Smooth muscle cell (in vitro differentiated cells): Measurements from ENCODE around the gene ZFC3H1. TPM values are rescaled to one million over a fixed set of nuclear protein-coding genes. Genes with fewer than 3 reads are reported as not detected.

Source experiments
- DNase-seq: peaks from one replicate; lab custom pipeline; 2025; ENCODE audit not compliant: unreplicated experiment; lab: John Stamatoyannopoulos, UW
- H2AFZ ChIP-seq: fragments of 200-600 bp; sonication (generic); 2 replicates; pipeline ENCODE4 v1.6.0; 2016; ENCODE audit warnings: antibody characterized with exemption, low read depth, mild to moderate bottlenecking
- H3F3A ChIP-seq: fragments of 200-600 bp; sonication (generic); 2 replicates; pipeline ENCODE4 v1.6.0; 2017; ENCODE audit warnings: antibody characterized with exemption, low read depth
- H3K27ac ChIP-seq: fragments of 200-600 bp; sonication (generic); 2 replicates; pipeline ENCODE4 v1.5.1; 2016; ENCODE audit warnings: low read depth, mild to moderate bottlenecking
- H3K27me3 ChIP-seq: fragments of 200-600 bp; sonication (generic); 2 replicates; pipeline ENCODE4 v1.6.1; 2016; ENCODE audit warnings: low read depth, mild to moderate bottlenecking
- H3K36me3 ChIP-seq: fragments of 200-600 bp; sonication (generic); 2 replicates; pipeline ENCODE4 v1.5.1; 2016; ENCODE audit warnings: low read depth
- H3K4me1 ChIP-seq: fragments of 200-600 bp; sonication (generic); 2 replicates; pipeline ENCODE4 v1.5.1; 2016; ENCODE audit warnings: low read depth
- H3K4me2 ChIP-seq: fragments of 200-600 bp; sonication (generic); 2 replicates; pipeline ENCODE4 v1.6.0; 2016; ENCODE audit warnings: mild to moderate bottlenecking
- H3K4me3 ChIP-seq: fragments of 200-600 bp; sonication (generic); 2 replicates; pipeline ENCODE4 v1.5.1; 2016; ENCODE audit warnings: mild to moderate bottlenecking
- H3K79me2 ChIP-seq: fragments of 200-600 bp; sonication (generic); 2 replicates; pipeline ENCODE4 v1.6.0; 2016; ENCODE audit warnings: low read depth, mild to moderate bottlenecking
- H3K9ac ChIP-seq: fragments of 200-600 bp; sonication (generic); 2 replicates; pipeline ENCODE4 v1.6.0; 2016; ENCODE audit warnings: low read depth
- H3K9me3 ChIP-seq: fragments of 200-600 bp; sonication (generic); replicated peaks from 2 replicates; pipeline ENCODE4 v1.5.1; 2016; ENCODE audit warnings: low read depth
- H4K20me1 ChIP-seq: fragments of 200-600 bp; sonication (generic); 2 replicates; pipeline ENCODE4 v1.6.0; 2016; ENCODE audit warnings: low read depth
- WGBS: methylation state at CpG from one replicate; pipeline ENCODE4 v1.1.7; 2016; ENCODE audit warnings: low lambda C conversion rate; 5-methylcytosine and 5-hydroxymethylcytosine counted together
- polyA plus RNA-seq: library from polyadenylated mRNA; unstranded; fragments of >200 nt; fragmentation: Nextera tagmentation; extraction: Ambion mirVana; gene quantifications from 2 replicates; pipeline ENCODE4 v1.2.1, GENCODE V29; 2016
- total RNA-seq: library from RNA; depleted of rRNA; stranded (reverse); fragments of >200 nt; gene quantifications from 2 replicates; pipeline ENCODE4 v1.2.3, GENCODE V29; 2014
- TF ChIP-seq, protein P1 (sequence below): fragments of 200-600 bp; sonication (generic); IDR thresholded peaks from 2 replicates; pipeline ENCODE4 v1.5.1; 2017; ENCODE audit warnings: borderline replicate concordance, mild to moderate bottlenecking, antibody characterized with exemption; ENCODE audit not compliant: insufficient read depth, poor library complexity, severe bottlenecking

Gene ZFC3H1
- total and polyA plus RNA-seq, 2 experiments from 2014 or later = 17.5 to 52.9 TPM

DNA sequence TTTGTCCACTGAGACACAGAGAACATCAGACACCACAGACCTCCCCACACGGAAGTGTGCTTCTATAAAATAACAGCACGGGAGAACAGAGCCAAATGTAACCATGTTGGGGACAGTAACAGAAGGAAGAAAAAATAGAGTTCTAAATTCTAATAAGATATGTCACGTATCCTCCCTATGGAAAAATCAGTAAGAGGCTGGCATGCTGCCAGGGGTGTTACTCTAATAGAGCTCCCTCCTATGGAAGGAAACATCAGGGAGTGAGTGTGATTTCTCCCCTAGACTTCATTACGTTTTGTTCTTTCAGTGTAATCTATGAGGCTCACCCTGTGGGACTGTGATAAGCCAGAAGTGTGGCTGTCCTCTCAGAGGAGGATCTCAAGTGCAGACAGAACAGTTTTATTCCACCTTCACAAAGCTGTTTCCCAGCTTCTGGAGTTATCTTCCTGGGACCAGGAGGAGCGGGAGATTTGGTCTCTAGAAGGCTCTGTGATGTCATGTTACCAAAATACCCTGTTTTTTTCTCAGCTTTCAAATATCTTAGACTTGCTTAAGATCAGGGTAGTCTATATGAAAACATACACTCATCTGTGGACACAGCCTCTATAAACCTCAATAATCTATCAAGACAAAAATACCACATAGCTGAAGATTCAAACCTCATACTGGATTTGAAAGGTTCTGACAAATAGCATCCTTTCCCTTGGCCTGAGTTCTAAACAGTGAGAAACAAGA is 69.3 kb downstream of the ZFC3H1 start:
- Histone ChIP-seq H4K20me1 (no peaks in the 10 kb centered on the region), H3K9me3 (no peaks in the 10 kb centered on the region), H3K79me2 (no peaks in the 10 kb centered on the region), H2AFZ (no peak overlapping the region), H3K36me3 (no peaks in the 10 kb centered on the region), H3K27ac (no peak overlapping the region), H3K4me3 (no peak overlapping the region), H3K9ac (no peak overlapping the region), H3K27me3 (no peaks in the 10 kb centered on the region), H3K4me1 (no peaks in the 10 kb centered on the region), H3K4me2 (no peak overlapping the region), H3F3A (no peaks in the 10 kb centered on the region)
- WGBS = 72% methylated on average over 5 of the region's 5 CpGs
- TF ChIP-seq, protein P1, sequence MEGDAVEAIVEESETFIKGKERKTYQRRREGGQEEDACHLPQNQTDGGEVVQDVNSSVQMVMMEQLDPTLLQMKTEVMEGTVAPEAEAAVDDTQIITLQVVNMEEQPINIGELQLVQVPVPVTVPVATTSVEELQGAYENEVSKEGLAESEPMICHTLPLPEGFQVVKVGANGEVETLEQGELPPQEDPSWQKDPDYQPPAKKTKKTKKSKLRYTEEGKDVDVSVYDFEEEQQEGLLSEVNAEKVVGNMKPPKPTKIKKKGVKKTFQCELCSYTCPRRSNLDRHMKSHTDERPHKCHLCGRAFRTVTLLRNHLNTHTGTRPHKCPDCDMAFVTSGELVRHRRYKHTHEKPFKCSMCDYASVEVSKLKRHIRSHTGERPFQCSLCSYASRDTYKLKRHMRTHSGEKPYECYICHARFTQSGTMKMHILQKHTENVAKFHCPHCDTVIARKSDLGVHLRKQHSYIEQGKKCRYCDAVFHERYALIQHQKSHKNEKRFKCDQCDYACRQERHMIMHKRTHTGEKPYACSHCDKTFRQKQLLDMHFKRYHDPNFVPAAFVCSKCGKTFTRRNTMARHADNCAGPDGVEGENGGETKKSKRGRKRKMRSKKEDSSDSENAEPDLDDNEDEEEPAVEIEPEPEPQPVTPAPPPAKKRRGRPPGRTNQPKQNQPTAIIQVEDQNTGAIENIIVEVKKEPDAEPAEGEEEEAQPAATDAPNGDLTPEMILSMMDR = no peak
- DNase-seq = no peak

DNA sequence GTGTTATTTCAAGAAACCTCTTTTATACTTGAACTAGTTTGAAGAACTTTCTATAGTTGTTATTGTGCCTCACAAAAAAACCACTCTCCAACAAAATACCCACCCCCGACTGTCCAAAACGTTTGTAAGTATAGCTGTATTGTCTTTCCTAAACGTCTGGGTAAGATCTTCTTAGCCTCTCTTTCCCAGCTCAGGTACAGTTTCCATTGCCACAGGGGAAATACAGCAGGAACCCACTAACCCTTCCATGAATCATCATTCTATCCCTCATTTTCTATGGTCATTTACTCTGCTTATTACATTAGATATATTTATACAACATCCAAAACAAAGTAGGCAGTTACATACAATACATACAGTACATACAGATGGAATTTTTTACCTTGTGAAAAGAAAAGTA is 70.8 kb downstream of the ZFC3H1 start:
- Histone ChIP-seq H3K9ac (no peak overlapping the region), H3K9me3 (no peaks in the 10 kb centered on the region), H3K27ac (no peak overlapping the region), H2AFZ (no peak overlapping the region), H3K4me1 (no peaks in the 10 kb centered on the region), H4K20me1 (no peaks in the 10 kb centered on the region), H3K36me3 (no peaks in the 10 kb centered on the region), H3K4me2 (no peak overlapping the region), H3K79me2 (no peaks in the 10 kb centered on the region), H3K4me3 (no peak overlapping the region), H3K27me3 (no peaks in the 10 kb centered on the region), H3F3A (no peaks in the 10 kb centered on the region)
- TF ChIP-seq, protein P1 = no peak
- no peak for DNase-seq
- 61% methylated on average over 3 of the region's 3 CpGs for WGBS

DNA sequence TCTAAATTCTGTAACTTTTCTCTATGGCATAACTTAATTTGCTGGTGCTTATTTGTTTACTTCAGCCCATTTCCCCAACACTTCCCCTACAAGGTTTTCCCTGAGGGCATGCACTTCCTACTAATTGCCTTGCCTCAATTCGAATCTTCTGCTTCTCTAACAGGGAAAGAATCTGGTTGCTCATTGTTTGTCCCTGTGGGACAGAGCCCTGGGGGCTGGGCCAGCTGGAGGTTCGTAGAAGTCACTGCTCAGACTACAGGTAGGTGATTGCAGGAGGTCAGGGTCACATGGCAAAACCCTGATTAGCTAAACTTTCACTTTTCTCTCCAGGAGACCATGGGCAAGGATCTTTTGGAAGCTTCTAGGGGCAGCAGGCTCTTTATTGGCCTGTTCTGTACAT is 72.0 kb downstream of the ZFC3H1 start:
- no peaks in the 10 kb centered on the region for H3K36me3 ChIP-seq
- no peaks in the 10 kb centered on the region for H3K27me3 ChIP-seq
- no peak overlapping the region for H3K4me2 ChIP-seq
- no peaks in the 10 kb centered on the region for H3F3A ChIP-seq
- DNase-seq = no peak
- H4K20me1 ChIP-seq = no peaks in the 10 kb centered on the region
- H3K27ac ChIP-seq = no peak overlapping the region
- H3K4me3 ChIP-seq = no peak overlapping the region
- H2AFZ ChIP-seq = no peak overlapping the region
- no peaks in the 10 kb centered on the region for H3K4me1 ChIP-seq
- H3K9me3 ChIP-seq = no peaks in the 10 kb centered on the region
- WGBS = 32% methylated on average over 2 of the region's 2 CpGs
- H3K79me2 ChIP-seq = no peaks in the 10 kb centered on the region
- TF ChIP-seq, protein P1 = no peak
- no peak overlapping the region for H3K9ac ChIP-seq

DNA sequence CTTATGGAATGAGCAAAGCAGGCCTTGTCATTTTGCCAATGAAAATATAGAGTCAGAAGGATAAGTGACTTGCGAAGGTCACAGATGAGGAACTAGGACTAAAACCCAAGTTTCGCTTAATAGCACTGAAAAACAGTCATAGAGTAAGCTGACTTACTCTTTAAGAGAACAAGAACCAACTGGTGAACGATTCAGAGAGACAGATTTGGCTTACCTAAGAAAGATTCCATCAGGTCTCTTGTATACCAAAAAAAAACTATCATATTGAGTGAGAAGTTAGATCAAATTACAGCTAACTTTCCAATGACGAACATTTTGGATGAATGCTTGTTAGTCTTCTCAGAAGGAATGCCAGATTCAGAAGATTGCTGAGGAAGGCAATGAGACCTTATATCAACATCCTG is 74.2 kb downstream of the ZFC3H1 start:
- Histone ChIP-seq H3K36me3 (no peaks in the 10 kb centered on the region), H3K4me3 (no peak overlapping the region), H3K9ac (no peak overlapping the region), H3K9me3 (no peaks in the 10 kb centered on the region), H2AFZ (no peak overlapping the region), H3K4me2 (no peak overlapping the region), H3F3A (no peaks in the 10 kb centered on the region), H3K4me1 (no peaks in the 10 kb centered on the region), H3K79me2 (no peaks in the 10 kb centered on the region), H3K27me3 (no peaks in the 10 kb centered on the region), H4K20me1 (no peaks in the 10 kb centered on the region), H3K27ac (no peak overlapping the region)
- no peak for DNase-seq
- TF ChIP-seq, protein P1 = no peak
- WGBS = 91% methylated on average over 4 of the region's 4 CpGs
